Peyer's patch (tissue), 4 donors: Measurements from ENCODE around the gene UTS2B.

Experiments used
- CTCF ChIP-seq, 6 experiments: fragments of 450-650 bp in 4 of 6; fragments of 200-600 bp in 2 of 6; sonication (generic) in 1 of 6; IDR thresholded peaks; one replicate each; pipeline ENCODE4 v1.5.1; 2017 to 2019; ENCODE audit warnings: antibody characterized with exemption in 6 of 6, mild to moderate bottlenecking in 3 of 6, moderate library complexity in 1 of 6
- POLR2A ChIP-seq, 2 donors: fragments of 450-650 bp; IDR thresholded peaks; one replicate each; pipeline ENCODE4 v1.5.1; 2017; ENCODE audit warnings: antibody characterized with exemption in 2 of 2, mild to moderate bottlenecking in 2 of 2, moderate library complexity in 2 of 2

GRCh38 chr3:191324936-191325335 is 5.4 kb downstream of the UTS2B start:
- TF ChIP-seq CTCF (IDR thresholded peaks at IDR 0.05) (no peak), POLR2A (IDR thresholded peaks at IDR 0.05) (no peak)
